ENCODE measurements around the gene DOHH.
A peak's percentile ranks its signal among the peaks of the same experiment; 100 is the strongest.
"Not testable (repeated sequence)": the region's sequence is repeated elsewhere in the genome, so short reads cannot be mapped to it uniquely, and the experiment has no call there.

DOHH gene

GRCh38 chr19:3518659-3519058 lies 18.2 kb upstream of the DOHH start:
- DNase-seq (ENCODE audit: low spot score) = no peak

GRCh38 chr19:3518255-3518654 lies 17.8 kb upstream of the DOHH start:
- no peak for DNase-seq (ENCODE audit: low spot score)

DNA sequence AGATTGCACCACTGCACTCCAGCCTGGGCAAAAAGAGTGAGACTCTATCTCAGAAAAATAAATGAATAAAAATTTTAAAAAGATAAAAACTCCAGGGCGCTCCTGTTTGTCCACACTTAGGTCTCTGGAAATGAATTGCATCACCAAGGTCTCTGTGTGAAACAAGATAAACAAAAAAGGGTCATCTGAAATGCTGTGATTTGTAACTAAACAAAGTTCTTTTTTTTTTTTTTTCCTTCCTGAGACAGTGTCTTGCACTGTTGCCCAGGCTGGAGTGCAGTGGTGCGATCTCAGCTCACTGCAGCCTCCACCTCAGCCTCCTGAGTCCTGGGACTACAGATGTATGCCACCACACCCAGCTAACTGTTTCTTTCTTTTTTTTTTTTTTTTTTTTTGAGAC lies 17.2 kb upstream of the DOHH start:
- no peak for DNase-seq (ENCODE audit: low spot score)

- no peak for DNase-seq (ENCODE audit: low spot score)
Measured at GRCh38 chr19:3516675-3517207, 16.3 kb upstream of the DOHH start.

DNA sequence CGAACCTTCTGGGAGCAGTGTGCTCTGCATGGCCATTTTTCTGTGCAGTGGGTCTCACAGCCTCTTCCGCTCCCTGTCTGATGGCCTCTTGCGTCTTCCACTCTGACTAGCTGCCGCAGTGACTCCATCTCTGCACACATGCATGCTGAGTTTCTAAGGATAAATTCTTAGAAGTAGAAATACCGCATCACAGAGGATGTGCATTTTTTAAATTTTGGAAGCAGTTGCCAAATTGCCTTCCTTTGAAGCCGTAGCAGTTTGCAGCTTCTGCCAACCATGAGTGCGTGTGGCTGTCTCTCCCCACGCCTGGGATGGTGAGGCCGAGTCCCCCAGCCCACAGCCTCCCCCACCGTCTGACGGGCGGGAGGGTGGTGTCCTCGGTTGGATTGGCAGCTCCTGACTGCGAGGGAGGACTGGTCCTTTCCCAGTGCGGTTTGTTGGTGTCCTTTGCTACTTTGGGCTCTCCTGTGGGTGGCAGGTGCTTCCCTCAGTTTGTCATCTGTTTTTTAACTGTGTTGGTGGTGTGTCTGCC lies 15.5 kb upstream of the DOHH start:
- DNase-seq (ENCODE audit: low spot score) = no peak

GRCh38 chr19:3514930-3515329 lies 14.5 kb upstream of the DOHH start:
- DNase-seq (ENCODE audit: low spot score) = no peak

DNA sequence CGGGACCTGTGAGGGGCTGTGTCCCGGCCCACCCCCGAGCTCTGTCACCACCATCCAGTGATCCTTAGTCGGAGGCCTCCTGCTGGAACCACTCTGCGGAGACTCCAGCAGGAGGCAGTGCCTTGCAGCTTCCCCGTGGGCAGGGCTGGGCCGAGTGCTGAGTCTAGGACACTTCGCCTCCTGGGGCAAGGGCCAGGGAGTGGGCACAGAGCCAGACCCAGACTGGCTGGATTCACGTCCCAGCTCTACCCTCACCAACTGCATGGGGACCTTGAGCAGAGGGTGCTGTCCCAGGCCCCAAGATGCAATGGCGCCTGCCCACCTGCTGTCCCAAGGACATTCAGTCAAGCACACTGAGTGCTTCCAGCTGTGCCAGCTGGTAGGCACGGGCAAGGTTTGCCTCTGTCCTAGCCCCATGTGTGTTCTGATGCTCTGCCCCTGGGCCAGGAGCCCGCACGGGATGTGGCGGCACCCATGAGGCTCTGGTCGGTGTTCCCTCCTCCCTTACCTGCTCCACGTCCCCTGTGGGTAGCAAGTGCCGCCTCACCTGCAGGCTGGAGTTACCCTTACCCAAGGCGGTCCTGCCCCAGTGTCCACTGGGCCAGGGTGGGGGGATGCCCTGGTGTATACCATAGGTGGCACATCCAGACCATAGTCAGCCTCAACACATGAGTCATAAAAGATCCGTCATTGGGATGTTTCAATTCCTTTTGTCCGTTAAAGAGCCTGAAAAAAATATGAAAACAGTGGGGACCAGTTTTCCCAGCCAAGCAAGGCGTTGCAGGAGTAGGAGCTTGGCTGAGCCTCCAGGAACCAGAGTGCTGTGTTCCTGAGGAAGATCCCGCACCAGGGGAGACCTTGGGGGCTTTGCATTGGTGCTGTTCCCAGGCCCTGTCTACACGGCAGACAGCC lies 13.0 kb upstream of the DOHH start:
- DNase-seq (ENCODE audit: low spot score) = no peak

GRCh38 chr19:3512562-3513228 lies 12.2 kb upstream of the DOHH start:
- no peak for DNase-seq (ENCODE audit: low spot score)

GRCh38 chr19:3511506-3512251 lies 11.2 kb upstream of the DOHH start:
- no peak for DNase-seq (ENCODE audit: low spot score)

DNA sequence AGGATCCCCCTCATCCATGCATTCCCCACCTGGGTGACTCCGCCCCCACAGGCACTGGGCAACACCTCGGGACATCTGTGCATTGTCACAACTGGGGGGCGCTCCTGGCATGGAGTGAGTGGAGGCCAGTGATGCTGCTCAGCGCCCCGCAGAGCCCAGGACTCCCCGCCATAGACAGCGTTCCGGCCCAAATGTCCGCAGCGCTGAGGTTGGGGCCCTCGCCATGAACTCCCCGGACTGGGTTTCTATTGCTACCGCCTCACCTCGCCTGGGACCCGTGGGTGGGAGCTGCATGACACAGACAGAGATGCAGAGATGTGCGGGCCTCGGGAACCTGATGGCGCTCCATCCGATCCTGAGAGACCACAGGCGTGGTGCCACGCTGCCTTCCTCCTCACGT lies 10.3 kb upstream of the DOHH start:
- DNase-seq (ENCODE audit: low spot score) = no peak

GRCh38 chr19:3509566-3509989 lies 9.1 kb upstream of the DOHH start:
- DNase-seq (ENCODE audit: low spot score) = no peak

- no peak for DNase-seq (ENCODE audit: low spot score)
Measured at GRCh38 chr19:3508771-3509535, 8.5 kb upstream of the DOHH start.

GRCh38 chr19:3508121-3508661 lies 7.7 kb upstream of the DOHH start:
- not testable (repeated sequence) for DNase-seq (ENCODE audit: low spot score)

DNA sequence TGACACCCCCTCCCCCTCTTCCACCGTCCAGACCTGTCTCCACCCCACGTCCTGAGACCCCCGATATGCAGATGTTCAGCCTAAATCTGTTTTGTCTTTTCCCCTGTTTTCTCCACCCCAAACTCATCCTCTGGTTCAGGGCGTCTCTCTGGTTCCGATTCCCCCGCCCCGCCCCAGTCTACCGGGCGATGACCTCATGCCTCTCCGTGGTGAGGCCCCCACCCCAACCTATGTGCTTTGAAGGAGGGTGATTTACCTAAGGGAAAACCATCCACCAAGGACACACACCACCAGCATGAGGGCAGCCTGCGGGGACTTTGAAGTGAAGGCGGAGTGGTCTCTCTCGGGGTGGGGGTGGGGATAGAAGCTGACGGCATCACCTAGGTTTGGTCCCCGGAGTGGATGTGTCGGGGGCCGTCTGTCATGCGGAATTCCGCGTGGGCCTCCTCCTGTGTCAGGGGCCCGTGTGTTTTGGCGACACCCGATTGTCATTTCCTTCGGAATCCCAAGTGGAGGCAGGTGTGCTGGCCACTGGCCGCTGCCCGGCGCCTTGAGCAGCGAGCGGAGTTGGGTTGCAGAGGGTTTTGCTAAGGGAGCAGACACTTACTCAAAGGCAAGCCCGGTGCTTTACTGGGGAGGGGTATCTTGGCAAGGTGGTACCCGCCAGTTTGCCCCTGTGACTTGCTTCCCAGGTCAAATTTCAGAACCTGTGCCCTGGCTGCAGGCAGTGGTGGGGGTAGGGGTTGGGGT lies 7.1 kb upstream of the DOHH start:
- DNase-seq (ENCODE audit: low spot score) = no peak

GRCh38 chr19:3506384-3507340 lies 6.2 kb upstream of the DOHH start:
- no peak for DNase-seq (ENCODE audit: low spot score)

- DNase-seq (ENCODE audit: low spot score) = peak; percentile 97
Measured at GRCh38 chr19:3505598-3506383, 5.3 kb upstream of the DOHH start, which contains the start of gene FZR1. Gene FZR1, plus strand, starts transcription at chr19:3506311. Its CDS starts 16,679 bp downstream, at chr19:3522990.

GRCh38 chr19:3504735-3505134 lies 4.3 kb upstream of the DOHH start:
- DNase-seq (ENCODE audit: low spot score) = no peak

GRCh38 chr19:3503036-3503572 lies 2.6 kb upstream of the DOHH start:
- no peak for DNase-seq (ENCODE audit: low spot score)
